Upper lobe of right lung (tissue), 1 donor: Measurements from ENCODE around the gene ISLR2. TPM values are rescaled to one million over a fixed set of nuclear protein-coding genes. Genes with fewer than 3 reads are reported as not detected.

ENCODE experiments used
- ATAC-seq: fragments of 200-7000 bp; cut with Tn5 transposase; one replicate; pipeline ENCODE4 v1.9.1; 2020; ENCODE audit warnings: mild to moderate bottlenecking, moderate library complexity
- DNase-seq: peaks from one replicate; pipeline ENCODE4 v3.0.0-alpha.2; 2020
- H3K27ac ChIP-seq: fragments of 200-600 bp; one replicate; pipeline ENCODE4 v1.8.0; 2022
- H3K27me3 ChIP-seq: fragments of 200-600 bp; one replicate; pipeline ENCODE4 v1.8.0; 2022; ENCODE audit warnings: mild to moderate bottlenecking
- H3K36me3 ChIP-seq: fragments of 200-600 bp; one replicate; pipeline ENCODE4 v1.8.0; 2022
- H3K4me1 ChIP-seq: fragments of 200-600 bp; one replicate; pipeline ENCODE4 v1.8.0; 2022
- H3K4me3 ChIP-seq: fragments of 200-600 bp; one replicate; pipeline ENCODE4 v1.8.0; 2022; ENCODE audit warnings: mild to moderate bottlenecking
- H3K9me3 ChIP-seq: fragments of 200-600 bp; one replicate; pipeline ENCODE4 v1.8.0; 2022
- CTCF ChIP-seq: fragments of 200-600 bp; IDR thresholded peaks from one replicate; pipeline ENCODE4 v1.8.0; 2022; ENCODE audit warnings: antibody characterized with exemption
- intact Hi-C: fragments of 100-400 bp; cut with DNase I; formaldehyde crosslinking; loops from one replicate; pipeline ENCODE4 v1.11.0; 2022
- total RNA-seq: library from RNA; stranded (reverse); fragmentation: NEBNext Ultra II Directional; extraction: Animal tissue kit (Norgen Biotek cat#: 25700); gene quantifications from one replicate; pipeline ENCODE4 v1.2.1, GENCODE V29; 2021
- donor health status: DM: no; HTN: yes; CAD: no; lungs with severe emphysema.

The ISLR2 gene
- total RNA-seq, 1 donor from 2014 or later, result 4.0 TPM

GRCh38 chr15:74146277-74146800, 16.0 kb downstream of the ISLR2 start:
- TF ChIP-seq CTCF, result no peak
- peaks cover 11% of the 10 kb centered on the region for H3K27me3 ChIP-seq
- H3K4me3 ChIP-seq, result no peak overlapping the region
- H3K4me1 ChIP-seq, result no peaks in the 10 kb centered on the region
- ATAC-seq (no peak), DNase-seq (no peak)
- H3K27ac ChIP-seq, result no peak overlapping the region
- H3K36me3 ChIP-seq, result no peaks in the 10 kb centered on the region
- intact Hi-C loops, result no loop called here
- H3K9me3 ChIP-seq, result no peaks in the 10 kb centered on the region

GRCh38 chr15:74147051-74147450, 16.7 kb downstream of the ISLR2 start:
- H3K27me3 ChIP-seq, result peaks cover 8% of the 10 kb centered on the region

GRCh38 chr15:74155766-74156417, 25.5 kb downstream of the ISLR2 start:
- DNase-seq (no peak), ATAC-seq (no peak)
- no peak for TF ChIP-seq CTCF
- Histone ChIP-seq H3K9me3 (no peaks in the 10 kb centered on the region), H3K36me3 (no peaks in the 10 kb centered on the region), H3K4me1 (peaks cover 10% of the 10 kb centered on the region), H3K4me3 (no peak overlapping the region), H3K27ac (no peak overlapping the region), H3K27me3 (no peaks in the 10 kb centered on the region)
- intact Hi-C loops, result no loop called here

More at GRCh38 chr15:74147051-74147450, 16.7 kb downstream of the ISLR2 start:
- intact Hi-C loops, result no loop called here
- Histone ChIP-seq H3K27ac (no peak overlapping the region), H3K9me3 (no peaks in the 10 kb centered on the region), H3K4me3 (no peak overlapping the region), H3K36me3 (no peaks in the 10 kb centered on the region), H3K4me1 (no peaks in the 10 kb centered on the region)
- no peak for DNase-seq
- ATAC-seq, result no peak
- no peak for TF ChIP-seq CTCF

DNA sequence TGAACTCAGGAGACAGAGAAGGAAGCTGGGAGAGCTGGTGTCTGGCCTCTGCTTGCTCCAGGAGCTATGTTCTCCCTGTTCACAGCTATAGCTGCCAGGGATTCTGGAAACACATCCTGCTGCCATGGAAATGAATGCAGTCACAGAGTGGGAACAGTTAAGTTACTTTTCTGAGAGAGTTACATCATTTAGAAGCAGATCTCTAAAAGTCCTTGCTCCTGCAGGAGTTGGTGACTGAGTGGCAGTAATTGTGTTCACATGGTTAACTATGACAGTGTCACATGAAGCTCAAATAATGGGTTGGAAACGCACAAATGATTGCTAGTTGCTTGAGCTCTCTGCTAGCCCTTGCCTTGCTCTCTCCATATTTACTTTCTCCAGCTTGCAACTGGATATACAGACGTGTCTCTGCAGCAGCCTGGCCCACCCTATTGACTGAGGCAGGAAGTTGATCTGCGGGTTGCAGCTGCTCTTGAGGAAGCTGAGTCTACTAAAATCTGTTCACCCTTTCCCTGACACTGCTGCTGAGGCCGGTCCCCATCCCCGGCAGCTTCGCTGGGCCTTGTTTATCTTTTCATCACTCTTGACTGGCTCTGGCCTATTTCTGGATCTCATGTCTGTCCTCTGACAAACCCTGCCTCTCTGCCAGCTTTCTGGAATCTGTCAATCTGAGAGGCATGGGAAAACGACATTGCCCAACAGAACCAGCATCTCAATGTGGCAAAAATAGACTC, 26.5 kb downstream of the ISLR2 start:
- Histone ChIP-seq H3K4me1 (peaks cover 10% of the 10 kb centered on the region), H3K9me3 (no peaks in the 10 kb centered on the region), H3K27ac (no peak overlapping the region), H3K36me3 (no peaks in the 10 kb centered on the region), H3K4me3 (no peak overlapping the region), H3K27me3 (no peaks in the 10 kb centered on the region)
- ATAC-seq, result peak; percentile 33
- intact Hi-C loops, result no loop called here
- TF ChIP-seq CTCF, result no peak
- DNase-seq, result no peak

GRCh38 chr15:74157868-74158827, 27.8 kb downstream of the ISLR2 start:
- intact Hi-C loops, result no loop called here
- Histone ChIP-seq H3K4me1 (peaks cover 10% of the 10 kb centered on the region), H3K27me3 (no peaks in the 10 kb centered on the region), H3K27ac (no peak overlapping the region), H3K4me3 (no peak overlapping the region), H3K9me3 (no peaks in the 10 kb centered on the region), H3K36me3 (no peaks in the 10 kb centered on the region)
- DNase-seq, result no peak
- ATAC-seq, result no peak
- TF ChIP-seq CTCF, result no peak
